CD4-positive, alpha-beta T cell treated with Interleukin-21 for 1 hour (primary cell): ENCODE results near the gene AGAP4.
"Not testable (repeated sequence)": the region's sequence is repeated elsewhere in the genome, so short reads cannot be mapped to it uniquely, and the experiment has no call there.

ENCODE experiments used
- DNase-seq: peaks from one replicate; pipeline ENCODE4 v3.0.0-alpha.2; 2020

Gene AGAP4

DNA sequence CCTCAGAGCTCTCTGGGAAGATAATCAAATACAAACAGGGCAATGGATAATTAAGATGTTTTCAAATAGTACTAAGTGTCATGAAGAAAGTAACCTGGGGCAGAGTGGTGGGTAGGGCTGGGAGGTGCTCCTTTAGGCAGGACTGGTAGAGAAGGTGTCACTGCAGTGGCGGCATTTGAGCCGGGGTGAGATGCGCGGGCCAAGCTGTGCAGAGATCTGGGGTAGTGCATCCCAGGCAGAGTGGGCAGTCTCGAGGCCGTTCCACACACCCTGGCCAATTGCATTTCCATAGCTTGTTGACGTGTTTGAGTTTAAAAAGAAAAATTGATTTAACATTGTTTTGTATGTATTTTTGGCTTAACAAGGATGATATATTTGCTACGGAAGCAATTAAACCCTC lies 57.3 kb downstream of the AGAP4 start:
- DNase-seq: not testable (repeated sequence)

- DNase-seq: not testable (repeated sequence)
Measured at GRCh38 chr10:45787212-45787741, 60.0 kb downstream of the AGAP4 start.

- DNase-seq: not testable (repeated sequence)
Measured at GRCh38 chr10:45786217-45786616, 61.1 kb downstream of the AGAP4 start.
